Heart left ventricle (tissue), 13 donors: Measurements from ENCODE around the gene PTH2.

ENCODE experiments used
- CTCF ChIP-seq, 12 donors: fragments of 200-600 bp; sonication (generic) in 4 of 12; IDR thresholded peaks; one replicate each; pipeline versions ENCODE4 v1.5.0 to v1.8.0; 2018 to 2022; ENCODE audit warnings: antibody characterized with exemption in 12 of 12, mild to moderate bottlenecking in 5 of 12
- POLR2A ChIP-seq, 2 donors: fragments of 450-650 bp; IDR thresholded peaks; one replicate each; pipeline ENCODE4 v1.6.1; 2017; ENCODE audit warnings: antibody characterized with exemption in 2 of 2, mild to moderate bottlenecking in 2 of 2, moderate library complexity in 2 of 2
- donor health status: ischemic (EF 13 %, LVEDD 7.1; RV severe dilation, severe dysfunction).
- donor health status: DM: no; HTN: yes; CAD: no.
- donor health status: DM: no; HTN: no; CAD: no.
- donor health status: ischemic (EF 25% LVEDD 6.9; RV normal size, moderate dysfunction).
- donor health status: ischemic (EF 25% LVEDD 5.7; RV mildly dilated, moderate dysfunction).
- donor health status: ischemic (EF 35%, LVEDD 5.7; RV mildly dilated, moderate dysfunction).
- donor health status: nonischemic (EF 11% LVEDD 7.7; RV severe dilation, severe dysfunction).
- donor health status: DM: yes; HTN: yes; CAD: no.
- donor health status: PGD.
- donor health status: ischemic (EF 29% LVEDD 5.4; RV normal size, mild dysfunction).
- donor health status: nonischemic (EF 23%, LVEDD 6.1; RV moderate dilation, normal function).

GRCh38 chr19:49425178-49425577 is 1.9 kb upstream of the PTH2 start, which contains the start of gene GFY:
- TF ChIP-seq CTCF (IDR thresholded peaks at IDR 0.05) (no peak), POLR2A (IDR thresholded peaks at IDR 0.05) (no peak)
